HG02840 (cell line): ENCODE results near the gene ADCY7.
A peak's percentile ranks its signal among the peaks of the same experiment; 100 is the strongest.
"Not testable (repeated sequence)": the region's sequence is repeated elsewhere in the genome, so short reads cannot be mapped to it uniquely, and the experiment has no call there.

Experiments
- ATAC-seq: cut with Tn5 transposase; IDR thresholded peaks from one replicate; pipeline ENCODE4 v1.9.1; 2021; ENCODE audit warnings: mild to moderate bottlenecking, moderate library complexity, moderate number of reproducible peaks; ENCODE audit not compliant: unreplicated experiment, low FRiP score

The ADCY7 gene

GRCh38 chr16:50266337-50267091 is at the start of gene ADCY7:
Gene ADCY7, plus strand, starts transcription at chr16:50266551. Its CDS starts 21,629 bp downstream, at chr16:50288180.
- ATAC-seq = peak; percentile 60

GRCh38 chr16:50219402-50219975 is 46.9 kb upstream of the ADCY7 start:
- ATAC-seq = no peak

GRCh38 chr16:50224286-50224685 is 42.1 kb upstream of the ADCY7 start:
- ATAC-seq = no peak

DNA sequence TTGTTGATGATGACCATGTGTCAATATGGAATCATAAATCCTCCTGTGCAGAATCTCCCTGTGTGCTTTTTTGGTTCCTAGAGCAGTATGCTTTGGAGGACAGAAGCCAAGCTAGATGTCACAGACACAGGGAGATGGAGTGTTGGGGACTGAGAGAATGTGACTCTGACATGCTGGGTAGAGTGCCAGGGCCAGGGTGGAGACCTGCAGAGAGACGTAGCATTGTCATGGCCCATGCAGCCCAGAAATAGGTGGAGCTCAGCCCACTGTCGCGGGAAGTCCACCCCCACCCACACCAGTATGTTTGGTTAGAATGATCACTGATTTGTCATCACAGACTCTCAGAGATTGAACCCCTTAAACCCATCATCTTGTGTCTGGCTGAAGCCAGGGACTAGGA is 39.2 kb upstream of the ADCY7 start:
- no peak for ATAC-seq

- no peak for ATAC-seq
Observed at GRCh38 chr16:50227665-50228064, 38.7 kb upstream of the ADCY7 start.

- no peak for ATAC-seq
Observed at GRCh38 chr16:50228364-50228868, 37.9 kb upstream of the ADCY7 start.

DNA sequence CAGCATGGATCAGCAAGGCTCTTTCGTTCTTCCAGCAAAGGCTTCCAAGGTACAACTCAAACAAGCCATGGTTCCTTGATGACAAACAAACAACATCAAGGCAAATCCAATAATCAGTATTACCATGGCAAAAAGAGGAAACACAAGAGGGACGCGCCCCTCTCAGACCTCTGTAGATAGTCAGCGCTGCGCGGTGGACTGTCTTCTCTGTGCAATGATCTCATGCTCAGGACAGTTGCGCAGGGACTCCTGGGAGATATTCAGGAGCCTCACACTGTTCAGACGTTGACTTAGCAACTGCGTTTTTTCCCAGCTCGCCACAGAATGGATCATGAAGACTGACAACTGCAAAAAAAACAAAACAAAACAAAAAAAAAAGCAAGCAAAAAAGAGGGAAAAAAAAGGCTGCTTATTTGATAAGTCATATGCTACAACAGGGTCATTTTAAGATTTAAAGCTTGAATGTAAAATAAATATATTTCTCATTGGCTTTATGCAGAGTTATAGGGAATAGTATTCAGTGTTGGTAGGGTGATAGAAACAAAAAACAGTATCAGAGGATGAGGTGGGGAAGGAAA is 37.1 kb upstream of the ADCY7 start:
- ATAC-seq = no peak

- no peak for ATAC-seq
Observed at GRCh38 chr16:50234771-50235556, 31.4 kb upstream of the ADCY7 start.

DNA sequence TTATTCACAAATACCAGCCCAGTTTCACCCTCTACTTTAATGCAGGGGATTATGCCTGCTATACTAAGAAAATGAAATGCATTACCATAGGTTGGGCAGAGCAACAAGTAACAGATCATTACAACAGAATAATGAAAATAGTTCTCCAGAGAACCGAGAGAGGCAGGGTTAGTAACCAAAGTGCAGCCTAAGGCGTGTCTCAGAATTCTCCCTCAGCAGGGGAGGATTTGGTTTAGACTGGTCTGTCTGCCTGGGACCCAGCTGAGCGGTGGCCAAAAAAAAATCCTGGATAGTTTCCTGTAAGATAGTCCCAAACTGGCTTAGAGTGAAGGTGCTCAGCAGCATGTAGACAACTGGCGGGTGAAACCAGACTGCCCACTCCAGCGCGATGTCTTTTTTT is 30.8 kb upstream of the ADCY7 start:
- no peak for ATAC-seq

DNA sequence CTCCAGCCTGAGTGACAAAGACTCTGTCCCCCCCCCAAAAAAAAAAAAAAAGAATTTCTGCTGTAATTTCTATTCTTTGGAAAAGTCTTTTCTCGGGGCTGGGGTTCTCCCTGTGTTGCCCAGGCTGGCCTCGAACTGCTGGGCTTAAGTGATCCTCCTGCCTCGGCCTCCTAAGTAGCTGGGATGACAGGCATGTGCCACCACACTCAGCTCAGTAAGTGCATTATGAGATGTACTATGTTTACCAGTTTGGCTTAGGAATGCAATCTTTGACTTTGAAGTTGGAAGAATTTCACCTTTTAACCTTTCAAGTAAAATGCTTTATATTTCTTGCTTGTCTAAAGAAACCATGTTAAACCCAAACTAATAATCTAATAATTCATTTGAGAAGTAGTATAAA is 28.0 kb upstream of the ADCY7 start:
- no peak for ATAC-seq

DNA sequence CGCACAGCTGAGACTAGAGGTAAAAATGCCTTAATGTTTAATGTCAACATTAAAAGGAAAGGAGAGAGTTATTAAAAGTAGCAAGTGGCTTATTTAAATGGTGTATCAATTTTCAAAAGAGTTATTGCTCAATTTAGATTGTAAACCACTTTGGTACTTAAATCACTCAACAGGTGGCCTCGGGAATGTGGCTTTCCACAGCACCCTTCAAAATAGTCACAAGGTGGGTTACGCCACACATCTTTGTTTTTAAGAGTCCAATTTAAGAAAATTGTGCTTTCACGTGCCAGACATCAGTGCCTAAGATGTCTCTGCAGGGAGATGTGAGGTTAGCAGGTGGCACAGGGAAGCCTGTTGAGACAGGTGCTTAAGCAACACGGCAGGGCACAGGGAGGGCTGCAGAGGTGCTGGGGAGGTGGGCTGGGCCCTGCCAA is 27.5 kb upstream of the ADCY7 start:
- ATAC-seq = no peak

GRCh38 chr16:50243024-50243423 is 23.3 kb upstream of the ADCY7 start:
- not testable (repeated sequence) for ATAC-seq

DNA sequence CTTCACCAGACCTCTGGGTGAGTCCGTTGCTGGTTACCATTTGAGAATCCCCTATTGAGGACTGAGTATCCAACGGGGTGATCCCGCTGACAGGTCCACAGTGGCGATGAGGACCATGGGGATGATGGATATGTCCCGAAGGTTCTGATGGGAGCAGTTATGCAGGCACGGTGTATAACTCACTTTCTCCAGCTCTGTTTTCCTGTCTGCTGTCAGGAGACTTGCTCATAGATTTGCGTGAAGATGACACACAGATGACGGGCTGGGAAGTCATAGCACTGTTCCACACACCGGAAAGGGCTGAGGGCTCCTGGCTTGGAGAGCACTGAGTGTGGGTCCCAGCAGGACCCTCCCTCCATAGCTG is 22.2 kb upstream of the ADCY7 start:
- no peak for ATAC-seq

DNA sequence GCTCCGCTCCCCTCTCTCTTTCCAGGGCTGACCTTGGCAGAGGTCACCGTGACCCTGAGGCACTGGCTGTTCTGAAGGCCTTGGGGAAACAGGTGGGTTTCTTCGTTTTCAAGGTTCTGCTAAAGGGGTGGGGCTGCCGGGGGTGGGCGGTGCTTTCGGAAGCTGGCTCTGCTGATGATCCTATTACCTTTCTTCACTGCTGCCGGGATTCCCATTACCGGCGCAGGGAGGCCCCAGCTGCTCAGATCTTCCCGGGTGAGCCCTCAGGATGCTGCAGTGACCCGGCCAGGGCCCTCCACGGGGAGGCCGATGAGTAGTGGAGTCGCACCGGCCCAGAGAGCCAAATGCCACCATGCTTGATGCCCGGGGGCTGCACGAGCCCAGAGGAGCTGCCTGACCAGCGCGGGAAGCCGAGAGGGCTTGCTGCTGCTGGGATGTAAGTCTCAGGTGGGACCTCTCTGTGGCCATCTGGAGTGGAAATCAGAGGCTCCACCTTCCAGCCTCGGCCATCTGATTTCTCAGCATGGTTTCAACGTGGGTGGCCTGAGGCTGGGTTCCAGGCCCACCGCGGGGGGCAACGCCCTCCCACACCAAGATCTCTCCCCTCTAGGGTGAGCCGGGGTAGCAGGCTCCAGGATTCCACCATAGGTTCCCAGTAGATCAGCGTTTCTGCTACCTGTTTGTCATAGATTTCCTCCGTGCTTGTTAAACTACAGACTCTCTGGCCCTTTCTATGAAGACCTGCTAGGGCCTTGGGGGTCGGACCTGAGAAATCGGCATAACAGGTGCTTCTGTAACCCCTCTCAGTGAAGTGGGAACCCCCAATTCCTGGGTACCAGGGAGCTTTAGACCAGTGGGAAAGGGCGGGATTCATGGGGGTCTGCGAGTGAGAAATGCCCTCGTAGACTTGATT is 21.6 kb upstream of the ADCY7 start:
- ATAC-seq = no peak

GRCh38 chr16:50245417-50246298 is 20.7 kb upstream of the ADCY7 start:
- ATAC-seq = no peak

GRCh38 chr16:50246299-50247122 is 19.8 kb upstream of the ADCY7 start:
- ATAC-seq = no peak

DNA sequence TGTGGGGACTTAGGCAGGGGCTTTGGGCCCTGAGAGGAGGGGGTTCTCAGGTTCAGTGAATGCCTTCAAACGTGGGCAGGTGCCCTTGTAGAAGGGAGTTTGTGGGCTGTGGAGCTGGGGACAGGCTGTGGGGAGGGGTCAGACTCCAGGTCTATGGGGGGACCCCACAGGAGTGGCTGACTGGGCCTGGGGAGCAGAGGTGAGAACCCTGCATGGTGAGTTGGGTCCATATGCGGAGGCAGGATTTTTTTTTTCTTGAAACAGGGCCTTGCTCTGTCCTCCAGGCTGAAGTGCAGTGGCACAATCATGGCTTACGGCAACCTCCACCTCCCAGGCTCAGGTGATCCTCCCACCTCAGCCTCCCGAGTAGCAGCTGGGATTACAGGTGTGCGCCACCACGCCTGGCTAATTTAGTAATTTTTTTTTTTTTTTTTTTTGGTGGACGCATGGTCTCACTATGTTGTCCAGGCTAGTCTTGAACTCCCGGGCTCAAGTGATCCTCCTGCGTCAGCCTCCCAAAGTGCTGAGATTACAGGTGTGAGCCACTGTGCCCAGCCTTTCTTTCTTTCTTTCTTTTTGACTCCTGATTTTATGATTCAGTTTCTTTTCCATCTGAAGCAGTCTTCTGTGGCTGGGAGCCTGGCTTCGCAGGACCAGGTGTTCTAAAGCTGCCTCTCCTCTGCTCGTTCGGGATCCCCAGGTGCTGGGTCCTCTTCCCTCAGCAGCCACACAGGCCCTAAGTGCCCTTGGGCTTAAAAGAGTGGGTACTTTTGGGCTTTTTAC is 19.0 kb upstream of the ADCY7 start:
- ATAC-seq = no peak
